Superior temporal gyrus (tissue), 1 donor: Measurements from ENCODE around the gene RNASEL.
A peak's percentile ranks its signal among the peaks of the same experiment; 100 is the strongest.
"Not testable (repeated sequence)": the region's sequence is repeated elsewhere in the genome, so short reads cannot be mapped to it uniquely, and the experiment has no call there.

Source experiments
- DNase-seq: peaks from one replicate; pipeline ENCODE4 v3.0.0-alpha.2; 2016; ENCODE audit errors: extremely low spot score

The RNASEL gene

GRCh38 chr1:182588500-182589396, at the start of gene RNASEL:
TSS of gene RNASEL (minus strand) at chr1:182589256. CDS start at chr1:182586806, 2,450 bp downstream.
- peak; percentile 72 for DNase-seq

- no peak for DNase-seq
These were observed 48.7 kb upstream of the RNASEL start for GRCh38 chr1:182637769-182638168.

- no peak for DNase-seq
These were observed 46.8 kb upstream of the RNASEL start for GRCh38 chr1:182635871-182636270.

GRCh38 chr1:182634306-182635072, 45.4 kb upstream of the RNASEL start:
- DNase-seq, result no peak

GRCh38 chr1:182633657-182634281, 44.7 kb upstream of the RNASEL start:
- DNase-seq, result no peak

GRCh38 chr1:182633031-182633430, 44.0 kb upstream of the RNASEL start:
- no peak for DNase-seq

GRCh38 chr1:182632441-182632857, 43.4 kb upstream of the RNASEL start:
- DNase-seq, result not testable (repeated sequence)

GRCh38 chr1:182631954-182632353, 42.9 kb upstream of the RNASEL start:
- no peak for DNase-seq

GRCh38 chr1:182631053-182631677, 42.1 kb upstream of the RNASEL start:
- no peak for DNase-seq

GRCh38 chr1:182630586-182630985, 41.5 kb upstream of the RNASEL start:
- DNase-seq, result no peak

- DNase-seq, result no peak
These were observed 40.5 kb upstream of the RNASEL start for GRCh38 chr1:182629499-182630096.

- DNase-seq, result no peak
These were observed 40.0 kb upstream of the RNASEL start for GRCh38 chr1:182629080-182629479.

GRCh38 chr1:182628657-182629056, 39.6 kb upstream of the RNASEL start:
- DNase-seq, result no peak

- no peak for DNase-seq
These were observed 38.6 kb upstream of the RNASEL start for GRCh38 chr1:182627622-182628021.

GRCh38 chr1:182626527-182626926, 37.5 kb upstream of the RNASEL start:
- no peak for DNase-seq

- DNase-seq, result no peak
These were observed 36.9 kb upstream of the RNASEL start for GRCh38 chr1:182625719-182626504.

- DNase-seq, result no peak
These were observed 36.0 kb upstream of the RNASEL start for GRCh38 chr1:182625024-182625423.

- no peak for DNase-seq
These were observed 35.5 kb upstream of the RNASEL start for GRCh38 chr1:182624577-182624976.

- no peak for DNase-seq
These were observed 34.0 kb upstream of the RNASEL start for GRCh38 chr1:182622901-182623528.

GRCh38 chr1:182621906-182622305, 32.9 kb upstream of the RNASEL start:
- DNase-seq, result no peak
